ENCODE data around the gene CLDN17.

Gene CLDN17

GRCh38 chr21:30189773-30190172, 23.2 kb upstream of the CLDN17 start:
- no peak overlapping the region for H3K4me3 ChIP-seq (ENCODE audit: low read length in 2 of 2)

GRCh38 chr21:30186242-30186641, 19.6 kb upstream of the CLDN17 start:
- Histone ChIP-seq H3K27me3 (ENCODE audit: control insufficient read depth in 1 of 2, insufficient read depth in 2 of 2, low read length in 2 of 2) (no peaks in the 10 kb centered on the region), H3K4me1 (ENCODE audit: control insufficient read depth, insufficient read depth, low read length) (no peaks in the 10 kb centered on the region), H3K36me3 (ENCODE audit: control insufficient read depth in 2 of 2, insufficient read depth in 2 of 2, low read length in 2 of 2) (no peaks in the 10 kb centered on the region), H3K4me3 (ENCODE audit: low read length in 2 of 2) (no peak overlapping the region), H3K27ac (ENCODE audit: low read length) (no peak overlapping the region), H3K9ac (ENCODE audit: low read length in 2 of 2) (no peak overlapping the region), H3K9me3 (ENCODE audit: control insufficient read depth in 2 of 2, low read length in 2 of 2) (peaks cover 0 to 2% of the 10 kb centered on the region in 2 donors)

More at GRCh38 chr21:30189773-30190172, 23.2 kb upstream of the CLDN17 start:
- Histone ChIP-seq H3K36me3 (ENCODE audit: control insufficient read depth in 2 of 2, insufficient read depth in 2 of 2, low read length in 2 of 2) (no peaks in the 10 kb centered on the region), H3K9ac (ENCODE audit: low read length in 2 of 2) (no peak overlapping the region), H3K27me3 (ENCODE audit: control insufficient read depth in 1 of 2, insufficient read depth in 2 of 2, low read length in 2 of 2) (no peaks in the 10 kb centered on the region), H3K4me1 (ENCODE audit: control insufficient read depth, insufficient read depth, low read length) (no peaks in the 10 kb centered on the region), H3K9me3 (ENCODE audit: control insufficient read depth in 2 of 2, low read length in 2 of 2) (peaks cover 0 to 2% of the 10 kb centered on the region in 2 donors), H3K27ac (ENCODE audit: low read length) (no peak overlapping the region)

- H3K36me3 ChIP-seq (ENCODE audit: control insufficient read depth in 2 of 2, insufficient read depth in 2 of 2, low read length in 2 of 2) = no peaks in the 10 kb centered on the region
- no peaks in the 10 kb centered on the region for H3K4me1 ChIP-seq (ENCODE audit: control insufficient read depth, insufficient read depth, low read length)
- H3K9me3 ChIP-seq (ENCODE audit: control insufficient read depth in 2 of 2, low read length in 2 of 2) = no peaks in the 10 kb centered on the region
- no peak overlapping the region for H3K9ac ChIP-seq (ENCODE audit: low read length in 2 of 2)
- H3K4me3 ChIP-seq (ENCODE audit: low read length in 2 of 2) = no peak overlapping the region
- H3K27ac ChIP-seq (ENCODE audit: low read length) = no peak overlapping the region
- no peaks in the 10 kb centered on the region for H3K27me3 ChIP-seq (ENCODE audit: control insufficient read depth in 1 of 2, insufficient read depth in 2 of 2, low read length in 2 of 2)
Measured at GRCh38 chr21:30168086-30168485, 1.5 kb upstream of the CLDN17 start.

- Histone ChIP-seq H3K27ac (ENCODE audit: low read length) (no peak overlapping the region), H3K9ac (ENCODE audit: low read length in 2 of 2) (no peak overlapping the region), H3K27me3 (ENCODE audit: control insufficient read depth in 1 of 2, insufficient read depth in 2 of 2, low read length in 2 of 2) (no peaks in the 10 kb centered on the region)
Measured at GRCh38 chr21:30166171-30166570, 434 bp downstream of the CLDN17 start.

DNA sequence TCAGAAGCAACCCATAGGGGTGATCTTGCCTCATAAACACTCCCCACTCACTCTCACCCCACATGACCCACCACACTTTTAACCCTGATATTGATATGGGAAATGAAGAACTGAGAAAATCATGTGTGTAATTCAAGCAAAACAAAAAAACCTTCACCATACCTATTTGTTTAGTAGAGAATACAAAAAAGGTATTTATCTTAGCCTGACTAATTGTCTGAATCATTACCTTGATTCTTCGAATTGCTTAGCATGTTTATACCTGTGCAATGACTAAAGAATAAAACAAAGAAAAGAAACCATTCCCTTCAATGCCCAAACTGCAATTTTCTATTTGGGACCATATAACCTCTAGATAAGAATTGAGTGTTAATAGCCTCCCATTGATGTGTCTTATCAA, 1.8 kb downstream of the CLDN17 start:
- no peak overlapping the region for H3K27ac ChIP-seq (ENCODE audit: low read length)
- H3K4me1 ChIP-seq (ENCODE audit: control insufficient read depth, insufficient read depth, low read length) = no peaks in the 10 kb centered on the region
- H3K9ac ChIP-seq (ENCODE audit: low read length in 2 of 2) = no peak overlapping the region
- H3K4me3 ChIP-seq (ENCODE audit: low read length in 2 of 2) = no peak overlapping the region
- H3K9me3 ChIP-seq (ENCODE audit: control insufficient read depth in 2 of 2, low read length in 2 of 2) = no peaks in the 10 kb centered on the region
- no peaks in the 10 kb centered on the region for H3K36me3 ChIP-seq (ENCODE audit: control insufficient read depth in 2 of 2, insufficient read depth in 2 of 2, low read length in 2 of 2)
- H3K27me3 ChIP-seq (ENCODE audit: control insufficient read depth in 1 of 2, insufficient read depth in 2 of 2, low read length in 2 of 2) = no peaks in the 10 kb centered on the region

More at GRCh38 chr21:30166171-30166570, 434 bp downstream of the CLDN17 start:
- no peak overlapping the region for H3K4me3 ChIP-seq (ENCODE audit: low read length in 2 of 2)
- H3K4me1 ChIP-seq (ENCODE audit: control insufficient read depth, insufficient read depth, low read length) = no peaks in the 10 kb centered on the region
- H3K9me3 ChIP-seq (ENCODE audit: control insufficient read depth in 2 of 2, low read length in 2 of 2) = no peaks in the 10 kb centered on the region
- H3K36me3 ChIP-seq (ENCODE audit: control insufficient read depth in 2 of 2, insufficient read depth in 2 of 2, low read length in 2 of 2) = no peaks in the 10 kb centered on the region

- H3K9ac ChIP-seq (ENCODE audit: low read length in 2 of 2) = no peak overlapping the region
- H3K27ac ChIP-seq (ENCODE audit: low read length) = no peak overlapping the region
- no peak overlapping the region for H3K4me3 ChIP-seq (ENCODE audit: low read length in 2 of 2)
- no peaks in the 10 kb centered on the region for H3K4me1 ChIP-seq (ENCODE audit: control insufficient read depth, insufficient read depth, low read length)
- H3K36me3 ChIP-seq (ENCODE audit: control insufficient read depth in 2 of 2, insufficient read depth in 2 of 2, low read length in 2 of 2) = no peaks in the 10 kb centered on the region
- no peaks in the 10 kb centered on the region for H3K27me3 ChIP-seq (ENCODE audit: control insufficient read depth in 1 of 2, insufficient read depth in 2 of 2, low read length in 2 of 2)
- H3K9me3 ChIP-seq (ENCODE audit: control insufficient read depth in 2 of 2, low read length in 2 of 2) = no peaks in the 10 kb centered on the region
Measured at GRCh38 chr21:30153697-30154340, 12.8 kb downstream of the CLDN17 start.

DNA sequence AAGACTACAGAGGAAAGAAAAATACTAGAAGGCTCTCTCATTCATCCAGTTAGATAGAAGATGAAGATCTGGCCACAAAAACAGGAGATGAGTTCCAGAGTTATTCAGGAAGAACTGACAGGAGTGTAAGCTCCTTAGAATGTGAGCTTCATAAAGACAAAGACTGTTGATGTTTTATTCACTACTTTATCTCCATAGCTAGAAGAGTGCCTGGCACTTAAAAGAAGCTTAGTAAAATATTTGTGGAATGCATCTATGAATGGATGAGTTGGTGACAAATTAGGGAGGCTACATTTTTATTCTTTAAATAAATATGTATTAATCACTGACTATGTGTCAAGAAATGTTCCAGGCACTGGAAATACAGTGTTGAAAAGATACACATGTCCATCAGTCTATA, 13.8 kb downstream of the CLDN17 start:
- H3K27ac ChIP-seq (ENCODE audit: low read length) = no peak overlapping the region
- H3K36me3 ChIP-seq (ENCODE audit: control insufficient read depth in 2 of 2, insufficient read depth in 2 of 2, low read length in 2 of 2) = no peaks in the 10 kb centered on the region
- no peaks in the 10 kb centered on the region for H3K27me3 ChIP-seq (ENCODE audit: control insufficient read depth in 1 of 2, insufficient read depth in 2 of 2, low read length in 2 of 2)
- no peak overlapping the region for H3K4me3 ChIP-seq (ENCODE audit: low read length in 2 of 2)
- no peaks in the 10 kb centered on the region for H3K4me1 ChIP-seq (ENCODE audit: control insufficient read depth, insufficient read depth, low read length)
- H3K9ac ChIP-seq (ENCODE audit: low read length in 2 of 2) = no peak overlapping the region
- H3K9me3 ChIP-seq (ENCODE audit: control insufficient read depth in 2 of 2, low read length in 2 of 2) = no peaks in the 10 kb centered on the region

DNA sequence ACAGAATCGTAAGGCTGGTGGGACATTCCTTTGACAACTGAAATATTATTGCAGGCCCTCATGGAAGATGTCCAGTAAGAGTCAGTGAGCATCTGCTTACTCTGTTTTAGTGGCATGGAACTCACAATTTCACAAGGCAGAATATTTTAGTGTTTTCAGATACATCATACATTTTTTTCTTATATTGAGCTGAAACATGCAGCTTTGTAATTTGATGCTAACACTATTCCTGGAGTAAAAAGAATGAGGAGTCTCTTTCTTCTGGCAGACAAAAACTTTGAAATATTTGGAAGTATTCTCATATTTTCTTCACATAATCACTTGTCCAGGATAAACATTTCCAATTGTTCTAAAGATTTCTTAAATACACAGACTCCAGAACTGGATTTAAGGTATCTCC, 17.7 kb downstream of the CLDN17 start:
- Histone ChIP-seq H3K4me3 (ENCODE audit: low read length in 2 of 2) (no peak overlapping the region), H3K4me1 (ENCODE audit: control insufficient read depth, insufficient read depth, low read length) (no peaks in the 10 kb centered on the region), H3K36me3 (ENCODE audit: control insufficient read depth in 2 of 2, insufficient read depth in 2 of 2, low read length in 2 of 2) (no peaks in the 10 kb centered on the region), H3K9ac (ENCODE audit: low read length in 2 of 2) (no peak overlapping the region), H3K9me3 (ENCODE audit: control insufficient read depth in 2 of 2, low read length in 2 of 2) (no peaks in the 10 kb centered on the region), H3K27ac (ENCODE audit: low read length) (no peak overlapping the region), H3K27me3 (ENCODE audit: control insufficient read depth in 1 of 2, insufficient read depth in 2 of 2, low read length in 2 of 2) (no peaks in the 10 kb centered on the region)

DNA sequence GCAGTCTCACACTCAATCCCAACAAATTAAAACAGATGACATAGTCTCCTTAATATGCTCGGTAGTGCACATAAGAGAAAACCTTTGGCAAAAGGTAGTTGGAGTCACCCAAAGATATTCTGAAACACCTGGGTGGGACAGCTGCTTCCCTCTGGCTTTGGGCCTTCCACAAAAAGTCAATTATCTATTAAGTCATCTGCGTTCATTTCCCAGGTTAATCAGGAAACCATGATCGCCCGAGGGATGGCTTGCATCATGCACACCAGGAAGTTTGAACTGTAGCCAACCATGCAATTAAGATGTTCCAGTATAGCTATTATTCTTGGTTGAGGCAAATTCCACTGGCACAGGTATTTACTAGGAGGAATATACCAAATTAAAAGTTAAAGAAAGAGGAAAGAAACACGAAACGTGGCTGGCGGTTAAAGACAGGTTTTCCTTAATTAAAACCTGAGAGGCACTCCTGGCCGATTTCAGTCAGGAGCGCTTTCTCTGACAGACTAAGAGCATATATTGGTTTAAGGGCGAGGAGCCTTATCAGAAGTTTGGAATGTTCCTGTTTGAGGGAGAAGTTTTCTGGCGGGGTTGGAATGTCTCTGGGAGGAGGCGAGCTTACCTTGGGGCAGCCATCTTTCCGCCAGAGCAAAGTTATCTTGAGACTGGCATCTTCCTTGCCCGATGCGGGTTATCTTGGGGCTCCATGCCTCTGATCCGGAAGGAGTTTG, 19.9 kb downstream of the CLDN17 start:
- Histone ChIP-seq H3K4me1 (ENCODE audit: control insufficient read depth, insufficient read depth, low read length) (no peaks in the 10 kb centered on the region), H3K27ac (ENCODE audit: low read length) (no peak overlapping the region), H3K9ac (ENCODE audit: low read length in 2 of 2) (no peak overlapping the region), H3K36me3 (ENCODE audit: control insufficient read depth in 2 of 2, insufficient read depth in 2 of 2, low read length in 2 of 2) (no peaks in the 10 kb centered on the region), H3K9me3 (ENCODE audit: control insufficient read depth in 2 of 2, low read length in 2 of 2) (no peaks in the 10 kb centered on the region), H3K27me3 (ENCODE audit: control insufficient read depth in 1 of 2, insufficient read depth in 2 of 2, low read length in 2 of 2) (no peaks in the 10 kb centered on the region), H3K4me3 (ENCODE audit: low read length in 2 of 2) (no peak overlapping the region)

GRCh38 chr21:30138483-30138882, 28.1 kb downstream of the CLDN17 start:
- Histone ChIP-seq H3K4me1 (ENCODE audit: control insufficient read depth, insufficient read depth, low read length) (no peaks in the 10 kb centered on the region), H3K27ac (ENCODE audit: low read length) (no peak overlapping the region), H3K36me3 (ENCODE audit: control insufficient read depth in 2 of 2, insufficient read depth in 2 of 2, low read length in 2 of 2) (no peaks in the 10 kb centered on the region), H3K9ac (ENCODE audit: low read length in 2 of 2) (no peak overlapping the region), H3K27me3 (ENCODE audit: control insufficient read depth in 1 of 2, insufficient read depth in 2 of 2, low read length in 2 of 2) (no peaks in the 10 kb centered on the region), H3K4me3 (ENCODE audit: low read length in 2 of 2) (no peak overlapping the region), H3K9me3 (ENCODE audit: control insufficient read depth in 2 of 2, low read length in 2 of 2) (no peaks in the 10 kb centered on the region)

DNA sequence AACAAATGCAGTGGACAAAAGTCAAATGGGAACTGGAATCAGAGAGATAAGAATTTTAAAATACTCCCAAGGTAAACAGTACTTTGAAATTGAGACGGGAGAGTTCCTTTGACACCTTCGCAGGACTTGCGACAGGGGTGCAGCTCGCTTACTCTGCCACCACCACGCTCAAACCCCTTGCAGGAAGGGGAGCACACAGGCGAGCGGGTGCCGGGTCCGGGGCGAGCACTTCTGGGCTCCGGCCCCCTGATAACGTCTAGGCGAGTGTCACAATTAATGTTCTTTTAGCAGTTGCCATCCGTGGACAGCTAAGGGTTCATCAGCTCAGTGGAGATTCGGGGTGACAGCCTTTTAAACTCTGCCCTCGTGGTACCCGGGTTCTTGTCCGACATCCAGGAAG, 37.4 kb downstream of the CLDN17 start:
- Histone ChIP-seq H3K4me3 (ENCODE audit: low read length in 2 of 2) (no peak overlapping the region), H3K27ac (ENCODE audit: low read length) (no peak overlapping the region), H3K27me3 (ENCODE audit: control insufficient read depth in 1 of 2, insufficient read depth in 2 of 2, low read length in 2 of 2) (no peaks in the 10 kb centered on the region), H3K4me1 (ENCODE audit: control insufficient read depth, insufficient read depth, low read length) (no peaks in the 10 kb centered on the region), H3K36me3 (ENCODE audit: control insufficient read depth in 2 of 2, insufficient read depth in 2 of 2, low read length in 2 of 2) (no peaks in the 10 kb centered on the region), H3K9me3 (ENCODE audit: control insufficient read depth in 2 of 2, low read length in 2 of 2) (no peaks in the 10 kb centered on the region), H3K9ac (ENCODE audit: low read length in 2 of 2) (no peak overlapping the region)

Data from stomach smooth muscle (tissue), 2 donors.